Fibroblast of lung (primary cell): Measurements from ENCODE around the gene RERE.

ENCODE experiments used
- EZH2 ChIP-seq: IDR thresholded peaks from 2 replicates; pipeline ENCODE4 v1.5.1; 2012; ENCODE audit warnings: low read length, control low read depth, mild to moderate bottlenecking; ENCODE audit errors: missing control alignments
- TF ChIP-seq, protein P1 (sequence below), 2 donors: IDR thresholded peaks in 1 of 2; conservative IDR thresholded peaks in 1 of 2; 1 replicate in 1 of 2; 2 replicates in 1 of 2; pipeline ENCODE4 v1.5.1; 2011 to 2012; ENCODE audit warnings: low read length in 2 of 2, control low read depth in 1 of 2, inconsistent platforms in 1 of 2, low read depth in 1 of 2, mild to moderate bottlenecking in 1 of 2

DNA sequence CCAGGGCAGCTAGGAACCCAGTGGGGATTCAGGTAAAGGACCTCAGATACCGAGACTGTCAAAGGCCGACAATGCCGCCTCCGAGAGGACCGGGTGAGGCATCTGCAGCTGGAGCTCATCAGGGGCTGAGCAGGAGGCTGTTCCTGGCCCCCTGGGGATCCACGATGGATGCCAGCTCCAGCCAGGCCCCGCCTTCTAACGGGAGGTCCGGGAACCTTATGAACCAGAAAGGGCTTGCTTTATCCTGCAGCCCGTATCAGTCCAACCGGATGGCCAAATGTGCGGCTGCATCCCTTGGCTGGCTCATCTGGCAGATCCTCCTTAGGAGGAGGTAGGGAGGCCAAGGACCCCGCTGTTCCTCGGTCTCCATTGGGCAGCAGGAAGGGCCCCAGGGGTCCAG, 467.5 kb downstream of the RERE start:
- TF ChIP-seq, protein P1, sequence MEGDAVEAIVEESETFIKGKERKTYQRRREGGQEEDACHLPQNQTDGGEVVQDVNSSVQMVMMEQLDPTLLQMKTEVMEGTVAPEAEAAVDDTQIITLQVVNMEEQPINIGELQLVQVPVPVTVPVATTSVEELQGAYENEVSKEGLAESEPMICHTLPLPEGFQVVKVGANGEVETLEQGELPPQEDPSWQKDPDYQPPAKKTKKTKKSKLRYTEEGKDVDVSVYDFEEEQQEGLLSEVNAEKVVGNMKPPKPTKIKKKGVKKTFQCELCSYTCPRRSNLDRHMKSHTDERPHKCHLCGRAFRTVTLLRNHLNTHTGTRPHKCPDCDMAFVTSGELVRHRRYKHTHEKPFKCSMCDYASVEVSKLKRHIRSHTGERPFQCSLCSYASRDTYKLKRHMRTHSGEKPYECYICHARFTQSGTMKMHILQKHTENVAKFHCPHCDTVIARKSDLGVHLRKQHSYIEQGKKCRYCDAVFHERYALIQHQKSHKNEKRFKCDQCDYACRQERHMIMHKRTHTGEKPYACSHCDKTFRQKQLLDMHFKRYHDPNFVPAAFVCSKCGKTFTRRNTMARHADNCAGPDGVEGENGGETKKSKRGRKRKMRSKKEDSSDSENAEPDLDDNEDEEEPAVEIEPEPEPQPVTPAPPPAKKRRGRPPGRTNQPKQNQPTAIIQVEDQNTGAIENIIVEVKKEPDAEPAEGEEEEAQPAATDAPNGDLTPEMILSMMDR (conservative IDR thresholded peaks at IDR 0.05 in 1 of 2, IDR thresholded peaks at IDR 0.05 in 1 of 2; ENCODE audit: low read depth in 1 of 2, low read length in 2 of 2), result no peak
- no peak for TF ChIP-seq EZH2
